ENCODE measurements around the gene DNAH1.

DNA sequence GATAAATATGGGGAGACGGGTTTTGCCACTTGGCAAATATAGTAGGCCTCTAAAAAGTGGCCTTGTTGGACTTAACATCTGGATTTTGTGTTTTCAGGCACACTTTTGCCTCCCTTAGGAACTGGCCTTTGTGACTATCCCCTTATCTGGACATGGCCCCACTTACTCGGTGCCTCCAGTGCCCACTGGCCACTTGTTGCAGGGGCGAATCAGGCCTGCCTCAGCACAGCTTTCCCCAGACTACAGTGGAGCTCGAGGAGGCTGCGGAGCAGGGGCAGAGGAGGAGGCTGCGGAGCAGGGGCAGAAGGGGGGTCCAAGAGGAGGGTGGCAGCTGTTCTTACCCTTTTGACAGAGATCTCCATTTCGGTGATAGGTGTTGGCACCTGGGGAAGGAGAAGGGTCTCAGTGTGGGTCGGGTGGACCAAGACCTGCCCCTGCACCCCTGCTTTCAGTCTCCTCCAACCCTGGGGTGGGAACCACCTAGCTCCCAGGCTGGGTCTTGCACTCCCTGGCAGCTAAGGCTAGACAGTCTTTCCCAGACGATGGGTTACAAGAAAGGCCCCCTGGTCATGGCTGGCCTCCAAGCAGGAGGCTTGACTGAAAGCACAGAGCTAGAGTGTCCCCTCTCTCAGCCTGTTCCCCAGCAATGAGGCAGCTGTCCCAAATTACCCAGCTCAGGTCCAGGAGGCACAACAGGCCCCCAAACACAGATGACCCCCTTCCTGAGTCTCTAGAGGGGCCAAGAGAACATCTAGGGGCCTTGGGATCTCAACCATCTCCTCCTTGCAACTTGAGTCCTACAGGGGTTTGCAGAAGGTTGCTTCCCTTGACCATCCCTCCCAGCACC is 122.7 kb downstream of the DNAH1 start:
- TF ChIP-seq, protein P1, sequence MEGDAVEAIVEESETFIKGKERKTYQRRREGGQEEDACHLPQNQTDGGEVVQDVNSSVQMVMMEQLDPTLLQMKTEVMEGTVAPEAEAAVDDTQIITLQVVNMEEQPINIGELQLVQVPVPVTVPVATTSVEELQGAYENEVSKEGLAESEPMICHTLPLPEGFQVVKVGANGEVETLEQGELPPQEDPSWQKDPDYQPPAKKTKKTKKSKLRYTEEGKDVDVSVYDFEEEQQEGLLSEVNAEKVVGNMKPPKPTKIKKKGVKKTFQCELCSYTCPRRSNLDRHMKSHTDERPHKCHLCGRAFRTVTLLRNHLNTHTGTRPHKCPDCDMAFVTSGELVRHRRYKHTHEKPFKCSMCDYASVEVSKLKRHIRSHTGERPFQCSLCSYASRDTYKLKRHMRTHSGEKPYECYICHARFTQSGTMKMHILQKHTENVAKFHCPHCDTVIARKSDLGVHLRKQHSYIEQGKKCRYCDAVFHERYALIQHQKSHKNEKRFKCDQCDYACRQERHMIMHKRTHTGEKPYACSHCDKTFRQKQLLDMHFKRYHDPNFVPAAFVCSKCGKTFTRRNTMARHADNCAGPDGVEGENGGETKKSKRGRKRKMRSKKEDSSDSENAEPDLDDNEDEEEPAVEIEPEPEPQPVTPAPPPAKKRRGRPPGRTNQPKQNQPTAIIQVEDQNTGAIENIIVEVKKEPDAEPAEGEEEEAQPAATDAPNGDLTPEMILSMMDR (IDR thresholded peaks at IDR 0.05): no peak
- TF ChIP-seq POLR2A (IDR thresholded peaks at IDR 0.05): no peak

Measured in testis (tissue), 2 donors.